SK-N-MC (cell line): ENCODE results near the gene RPS6KA5.
A peak's percentile ranks its signal among the peaks of the same experiment; 100 is the strongest.

Source experiments
- DNase-seq: peaks from one replicate; pipeline ENCODE4 v3.0.0-alpha.2; 2011; ENCODE audit warnings: low read depth, low spot score
- H3K27ac ChIP-seq: fragments of 200-600 bp; sonication (generic); 2 replicates; pipeline ENCODE4 v1.5.1; 2016; ENCODE audit warnings: mixed run types
- H3K36me3 ChIP-seq: fragments of 200-600 bp; sonication (generic); 2 replicates; pipeline ENCODE4 v1.6.1; 2017; ENCODE audit warnings: antibody characterized with exemption, low read length, mixed read lengths; ENCODE audit not compliant: insufficient read depth
- H3K4me3 ChIP-seq: fragments of 200-600 bp; sonication (generic); 2 replicates; pipeline ENCODE4 v1.5.1; 2016
- H3K9ac ChIP-seq: fragments of 200-600 bp; sonication (generic); 2 replicates; pipeline ENCODE4 v1.8.0; 2017; ENCODE audit warnings: mixed run types, mixed read lengths; ENCODE audit not compliant: insufficient read length
- H3K9me3 ChIP-seq: fragments of 200-600 bp; sonication (generic); 2 replicates; pipeline ENCODE4 v1.6.1; 2017; ENCODE audit warnings: low read depth, mild to moderate bottlenecking, antibody characterized with exemption, low read length, moderate library complexity, mixed read lengths
- EZH2 ChIP-seq: fragments of 200-600 bp; sonication (generic); IDR thresholded peaks from one replicate; pipeline ENCODE4 v1.6.1; 2017; ENCODE audit warnings: antibody characterized with exemption
- FOXP2 ChIP-seq: optimal IDR thresholded peaks from 2 replicates; pipeline ENCODE3; 2011; ENCODE audit warnings: mild to moderate bottlenecking, moderate library complexity; ENCODE audit not compliant: insufficient read depth; ENCODE audit errors: extremely low read length, control extremely low read depth
- POLR2AphosphoS5 ChIP-seq: IDR thresholded peaks from 2 replicates; pipeline ENCODE4 v1.6.1; 2012; ENCODE audit warnings: mild to moderate bottlenecking, low read depth, low read length, borderline replicate concordance

Gene RPS6KA5

DNA sequence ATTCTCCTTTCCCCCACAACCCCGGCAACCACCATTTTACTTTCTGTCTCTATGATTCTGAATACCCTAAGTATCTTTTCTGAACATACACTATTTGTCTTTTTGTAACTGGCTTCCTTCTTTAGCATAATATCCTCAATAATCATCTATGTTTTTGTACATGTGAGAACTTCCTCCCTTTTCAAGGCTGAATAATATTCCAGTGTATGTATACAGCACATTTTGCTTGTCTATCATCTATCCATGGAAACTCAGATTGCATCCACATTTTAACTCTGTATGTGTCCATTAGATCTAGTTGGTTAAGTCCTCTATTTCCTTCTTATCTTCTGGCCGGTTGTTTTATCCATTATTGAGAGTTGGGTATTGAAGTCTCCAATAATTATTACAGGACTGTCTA lies 180.2 kb downstream of the RPS6KA5 start:
- no peak overlapping the region for H3K9ac ChIP-seq
- H3K27ac ChIP-seq = no peak overlapping the region
- H3K4me3 ChIP-seq = no peak overlapping the region
- DNase-seq = no peak
- no peaks in the 10 kb centered on the region for H3K36me3 ChIP-seq
- TF ChIP-seq POLR2AphosphoS5 (no peak), FOXP2 (no peak), EZH2 (no peak)
- no peaks in the 10 kb centered on the region for H3K9me3 ChIP-seq

DNA sequence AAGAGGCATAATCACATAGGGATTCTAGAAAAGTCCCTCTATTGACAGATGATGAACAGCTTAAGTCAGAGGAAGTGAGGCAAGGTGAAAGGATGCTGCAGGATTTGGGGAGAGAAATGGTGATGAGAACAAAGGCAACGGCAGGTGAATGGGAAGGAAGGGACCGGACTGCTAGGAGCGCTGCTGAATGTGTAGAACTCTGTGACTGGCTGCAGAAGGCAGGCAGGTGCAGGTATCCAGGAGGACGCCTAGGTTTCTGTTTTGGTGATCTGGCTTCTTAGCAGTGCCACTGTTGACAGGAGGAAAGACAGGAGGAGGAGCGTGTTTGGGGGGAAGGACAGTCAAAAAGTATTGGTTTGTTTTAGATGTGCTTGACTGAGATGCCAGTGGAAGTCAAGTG lies 185.8 kb downstream of the RPS6KA5 start:
- Histone ChIP-seq H3K36me3 (no peaks in the 10 kb centered on the region), H3K9me3 (no peaks in the 10 kb centered on the region), H3K27ac (no peak overlapping the region), H3K4me3 (no peak overlapping the region), H3K9ac (no peak overlapping the region)
- TF ChIP-seq POLR2AphosphoS5 = no peak
- no peak for TF ChIP-seq FOXP2
- DNase-seq = no peak

DNA sequence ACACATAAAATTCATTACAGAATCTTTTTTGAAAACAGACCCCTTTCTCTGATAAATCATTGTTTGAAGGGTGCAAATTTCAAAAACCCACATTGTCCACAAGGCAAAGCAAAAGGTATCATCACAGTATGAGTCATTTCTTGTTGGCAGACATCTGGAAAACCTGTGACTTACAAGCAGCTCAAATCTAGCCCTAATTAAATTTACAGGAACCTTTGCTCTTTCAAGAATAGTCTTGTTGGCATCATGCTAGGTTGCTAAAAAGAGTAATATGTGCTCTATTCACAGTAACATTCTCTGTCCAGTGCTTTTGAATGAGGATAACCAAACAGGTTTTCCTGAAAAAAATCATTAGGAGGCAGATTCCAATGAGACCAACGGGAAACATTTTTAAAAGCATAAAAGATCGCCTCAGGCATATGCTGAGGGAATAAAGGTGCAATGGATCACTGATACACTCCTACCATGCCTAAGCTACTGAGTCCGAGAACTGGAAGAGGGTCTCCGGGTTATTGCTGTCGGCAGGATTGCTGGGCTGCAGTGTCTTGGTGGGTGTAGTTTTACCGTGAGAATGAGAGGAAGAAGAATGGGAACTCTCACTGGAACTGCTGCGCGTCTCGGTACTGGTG lies 188.7 kb downstream of the RPS6KA5 start:
- no peak for DNase-seq
- Histone ChIP-seq H3K27ac (no peak overlapping the region), H3K9ac (no peak overlapping the region), H3K9me3 (no peaks in the 10 kb centered on the region), H3K4me3 (no peak overlapping the region), H3K36me3 (no peaks in the 10 kb centered on the region)
- TF ChIP-seq POLR2AphosphoS5 (no peak), FOXP2 (no peak), EZH2 (no peak)

DNA sequence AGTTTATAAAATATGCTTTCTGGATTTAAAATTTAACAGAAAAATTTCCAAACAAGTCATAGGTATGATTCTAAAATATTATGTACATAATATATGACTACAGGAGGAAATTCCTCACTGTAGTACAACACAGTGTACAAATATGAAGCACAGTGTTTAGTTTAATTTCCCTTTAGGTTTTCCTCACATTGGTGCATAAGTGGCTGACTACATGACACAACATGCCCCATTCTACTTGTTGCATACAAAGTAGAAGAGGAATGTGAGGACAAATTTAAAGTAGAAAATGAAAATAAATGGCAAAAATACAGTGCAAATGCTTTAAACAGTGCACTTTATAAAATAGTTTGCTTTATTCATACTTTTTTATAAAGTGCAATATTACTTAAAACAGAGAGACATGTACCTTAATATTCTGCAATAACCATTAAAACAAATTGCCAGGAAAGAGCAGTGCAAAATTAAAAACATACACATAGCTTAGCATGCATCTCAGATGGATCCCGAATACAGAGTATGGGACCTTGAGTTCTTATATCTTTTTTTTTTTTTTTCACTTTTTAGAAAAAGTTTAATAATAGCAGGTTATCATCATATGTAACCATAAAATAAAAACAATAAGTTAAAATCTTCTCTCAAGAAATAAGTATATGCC lies 189.4 kb downstream of the RPS6KA5 start:
- Histone ChIP-seq H3K36me3 (no peaks in the 10 kb centered on the region), H3K9ac (no peak overlapping the region), H3K4me3 (no peak overlapping the region), H3K9me3 (no peaks in the 10 kb centered on the region), H3K27ac (no peak overlapping the region)
- TF ChIP-seq FOXP2 = no peak
- TF ChIP-seq POLR2AphosphoS5 = no peak
- no peak for TF ChIP-seq EZH2
- DNase-seq = no peak

DNA sequence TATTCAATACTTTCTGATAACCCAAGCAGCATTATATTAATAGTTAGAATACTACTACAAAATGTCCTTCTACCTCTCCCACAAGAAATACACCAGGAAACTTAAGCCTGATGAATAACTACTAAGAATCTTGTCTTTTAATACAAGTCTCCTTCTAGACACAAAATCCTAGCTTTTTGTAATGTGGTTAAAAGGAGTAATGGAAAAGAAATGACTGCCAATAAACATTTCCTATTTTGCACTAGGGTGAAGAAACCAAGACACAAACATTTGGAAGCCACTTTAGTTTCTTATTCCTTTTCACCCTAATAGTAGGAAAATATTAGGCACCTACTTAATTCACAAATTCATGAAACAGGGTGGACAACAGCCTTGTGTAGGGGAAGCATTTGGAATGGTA lies 192.9 kb downstream of the RPS6KA5 start:
- Histone ChIP-seq H3K27ac (no peak overlapping the region), H3K9ac (no peak overlapping the region), H3K9me3 (no peaks in the 10 kb centered on the region), H3K4me3 (no peak overlapping the region), H3K36me3 (no peaks in the 10 kb centered on the region)
- DNase-seq = no peak
- TF ChIP-seq FOXP2 (no peak), POLR2AphosphoS5 (no peak), EZH2 (no peak)

DNA sequence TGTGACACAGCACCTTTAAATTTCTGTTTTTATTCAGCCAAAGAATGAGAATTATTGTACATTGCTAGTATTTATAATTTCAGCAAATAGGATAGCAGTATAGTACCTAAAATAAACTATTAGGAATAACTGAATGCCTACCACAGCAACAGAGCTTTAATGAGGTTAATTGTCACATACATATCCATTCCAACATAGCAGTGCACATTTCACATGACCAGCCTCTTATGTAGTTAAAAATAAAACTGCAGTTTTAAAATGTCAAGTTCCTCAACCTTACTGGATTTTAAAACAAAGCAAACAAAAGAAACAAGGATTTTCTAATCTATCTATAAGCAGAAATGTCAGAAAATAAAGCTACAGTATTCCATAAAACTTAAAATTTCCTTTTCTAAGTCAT lies 193.6 kb downstream of the RPS6KA5 start:
- Histone ChIP-seq H3K36me3 (no peaks in the 10 kb centered on the region), H3K9me3 (no peaks in the 10 kb centered on the region), H3K4me3 (no peak overlapping the region), H3K9ac (no peak overlapping the region), H3K27ac (no peak overlapping the region)
- TF ChIP-seq POLR2AphosphoS5 = no peak
- no peak for TF ChIP-seq FOXP2
- no peak for TF ChIP-seq EZH2
- DNase-seq = no peak

DNA sequence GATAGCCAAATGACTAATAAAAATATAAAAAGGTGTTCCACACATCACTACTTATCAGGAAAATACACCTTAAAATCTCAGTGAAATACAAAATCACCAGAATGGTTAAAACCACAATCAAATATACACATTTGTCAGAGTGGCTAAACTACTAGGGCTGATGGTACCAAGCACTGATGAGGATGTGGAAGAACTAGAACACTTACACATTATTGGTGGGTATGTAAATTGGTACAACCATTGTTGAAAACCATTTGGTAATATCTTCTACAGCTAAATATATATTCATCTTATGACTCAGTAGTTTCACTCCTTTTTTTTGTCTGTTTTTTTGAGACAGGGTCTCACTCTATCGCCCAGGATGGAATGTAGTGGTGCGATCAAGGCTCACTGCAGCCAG lies 195.7 kb downstream of the RPS6KA5 start:
- no peak overlapping the region for H3K9ac ChIP-seq
- no peaks in the 10 kb centered on the region for H3K9me3 ChIP-seq
- H3K36me3 ChIP-seq = no peaks in the 10 kb centered on the region
- no peak overlapping the region for H3K4me3 ChIP-seq
- H3K27ac ChIP-seq = no peak overlapping the region
- no peak for DNase-seq
- TF ChIP-seq FOXP2 (no peak), EZH2 (no peak), POLR2AphosphoS5 (no peak)

DNA sequence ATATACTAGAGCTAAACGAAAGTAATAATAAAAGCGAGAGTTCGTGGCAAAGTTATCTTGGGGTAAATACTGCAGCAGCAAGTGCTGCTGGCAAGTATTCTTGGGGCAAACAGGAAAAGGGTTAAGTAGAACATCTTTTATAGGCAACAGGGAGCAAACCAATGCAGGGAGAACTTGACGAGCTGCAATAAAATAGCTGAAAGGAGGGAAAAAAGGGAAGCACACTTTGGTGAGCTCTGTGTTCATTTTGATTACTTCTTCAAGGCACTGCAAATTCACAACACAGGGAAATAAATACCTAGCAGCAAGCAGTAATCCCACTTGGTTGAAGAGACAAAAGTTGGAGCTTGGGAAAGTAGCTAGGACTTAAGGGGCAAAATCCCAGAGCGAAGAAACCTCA lies 201.9 kb downstream of the RPS6KA5 start:
- peak overlapping the region; percentile 57 for H3K9ac ChIP-seq
- H3K36me3 ChIP-seq = no peaks in the 10 kb centered on the region
- TF ChIP-seq EZH2 (no peak), FOXP2 (no peak), POLR2AphosphoS5 (no peak)
- no peak for DNase-seq
- H3K4me3 ChIP-seq = peak overlapping the region; percentile 63
- H3K9me3 ChIP-seq = no peaks in the 10 kb centered on the region
- peak overlapping the region; percentile 84 for H3K27ac ChIP-seq
